ENCODE measurements around the gene PHF12. TPM values are rescaled to one million over a fixed set of nuclear protein-coding genes. Genes with fewer than 3 reads are reported as not detected.

Gene PHF12
- total and polyA plus RNA-seq, 2 of the 4 experiments (the other 2 are of a cell fraction) = 24.4 to 25.6 TPM

GRCh38 chr17:28999206-28999605, 47.9 kb upstream of the PHF12 start:
- BruUV-seq (replicated peaks) = no TSS peak
- Histone ChIP-seq H3K9me3 (ENCODE audit: control insufficient read depth, insufficient read depth, low read length) (no peaks in the 10 kb centered on the region), H3K14ac (replicated peaks; ENCODE audit: low read depth, low read length) (no peak overlapping the region), H3K27me3 (ENCODE audit: control insufficient read depth, insufficient read depth, low read length) (peaks cover 71% of the 10 kb centered on the region), H3K36me3 (ENCODE audit: control insufficient read depth, insufficient read depth, low read length) (no peaks in the 10 kb centered on the region), H3K79me1 (ENCODE audit: low read depth in 1 of 2, low read length in 2 of 2) (no peaks in the 10 kb centered on the region), H3K9me1 (ENCODE audit: insufficient read depth, low read length) (0 out of 2 replicates have a peak, but pooled peaks cover 2% of the 10 kb centered on the region), H3K18ac (ENCODE audit: low read depth, low read length) (no peak overlapping the region), H3K4me2 (ENCODE audit: low read depth, low read length) (no peak overlapping the region), H2AK9ac (replicated peaks; ENCODE audit: low read depth, low read length, poor library complexity) (no peak overlapping the region), H4K91ac (ENCODE audit: insufficient read depth, low read depth, low read length) (no peak overlapping the region), H2BK120ac (ENCODE audit: low read depth, low read length) (no peak overlapping the region), H3K4me3 (ENCODE audit: insufficient read depth, low read depth, low read length) (no peak overlapping the region), H3K4me1 (ENCODE audit: control insufficient read depth, insufficient read depth, low read length) (no peaks in the 10 kb centered on the region), H2AK5ac (ENCODE audit: low read depth, low read length) (no peak overlapping the region), H3K27ac (ENCODE audit: insufficient read depth, low read length) (no peak overlapping the region), H3K56ac (ENCODE audit: extremely low read depth, insufficient read depth, low read length) (no peak overlapping the region), H2BK5ac (ENCODE audit: low read depth, low read length, poor library complexity, severe bottlenecking) (no peak overlapping the region), H3K4ac (ENCODE audit: low read depth, low read length) (no peak overlapping the region), H4K5ac (ENCODE audit: low read depth, low read length) (no peak overlapping the region), H3K9ac (ENCODE audit: low read depth, low read length) (no peak overlapping the region), H3K23ac (ENCODE audit: low read depth, low read length) (no peak overlapping the region), H4K8ac (ENCODE audit: low read depth in 2 of 2, low read length in 2 of 2) (no peak overlapping the region), H4K20me1 (ENCODE audit: insufficient read depth, low read length) (no peaks in the 10 kb centered on the region; the same call in 1 of the 2 replicates), H2BK15ac (ENCODE audit: low read depth, low read length) (no peak overlapping the region), H2AFZ (replicated peaks; ENCODE audit: low read length, poor library complexity) (no peak overlapping the region), H2BK20ac (ENCODE audit: low read depth, low read length) (no peak overlapping the region)
- no CpG with 5 or more reads among the region's 5 CpGs for WGBS, 2 experiments (ENCODE audit: extremely low coverage in 2 of 2, insufficient read length in 1 of 2)
- no peak for ATAC-seq (ENCODE audit: low read depth)
- dilution Hi-C loops (cut with HindIII; ENCODE audit: low sequenced_read_pairs, unreplicated experiment) (no loop called here), intact Hi-C loops (cut with micrococcal nuclease) (no loop called here), in situ Hi-C loops (cut with MboI; ENCODE audit: low sequenced_read_pairs) (no loop called here)
- ChIA-PET CTCF (no interaction called here), POLR2A (ENCODE audit: unreplicated experiment) (no interaction called here)
- TF ChIP-seq NFE2L2 (IDR thresholded peaks at IDR 0.05; ENCODE audit: low read depth, low read length) (no peak), SMC3 (IDR thresholded peaks at IDR 0.05; ENCODE audit: low read depth, low read length) (no peak), FOS (IDR thresholded peaks at IDR 0.05; ENCODE audit: low read depth, low read length) (no peak), BHLHE40 (IDR thresholded peaks at IDR 0.05; ENCODE audit: low read depth, low read length) (no peak), CTCF (conservative IDR thresholded peaks at IDR 0.05; ENCODE audit: low read depth, low read length) (no peak), CEBPB (IDR thresholded peaks at IDR 0.05; ENCODE audit: low read depth, low read length) (no peak), MXI1 (IDR thresholded peaks at IDR 0.05; ENCODE audit: borderline replicate concordance, low read depth, low read length) (no peak)
- DNase-seq = no peak
